Forelimb muscle (tissue), 1 donor: ENCODE data around the gene MSI2. TPM values are rescaled to one million over a fixed set of nuclear protein-coding genes. Genes with fewer than 3 reads are reported as not detected.

Experiments
- DNase-seq: peaks from one replicate; pipeline ENCODE4 v3.0.0-alpha.2; 2013; ENCODE audit warnings: low read depth
- polyA plus RNA-seq: library from polyadenylated mRNA; unstranded; fragments of 120-200 nt; gene quantifications from one replicate; pipeline ENCODE4 v1.2.1, GENCODE V29; 2013; ENCODE audit not compliant: insufficient read length

MSI2 gene
- polyA plus RNA-seq, 1 donor: 31.6 TPM

- no peak for DNase-seq
These were observed 317.8 kb downstream of the MSI2 start for GRCh38 chr17:57574040-57574513.

GRCh38 chr17:57576744-57577143 lies 320.4 kb downstream of the MSI2 start:
- no peak for DNase-seq

- DNase-seq: no peak
These were observed 321.7 kb downstream of the MSI2 start for GRCh38 chr17:57577751-57578607.

DNA sequence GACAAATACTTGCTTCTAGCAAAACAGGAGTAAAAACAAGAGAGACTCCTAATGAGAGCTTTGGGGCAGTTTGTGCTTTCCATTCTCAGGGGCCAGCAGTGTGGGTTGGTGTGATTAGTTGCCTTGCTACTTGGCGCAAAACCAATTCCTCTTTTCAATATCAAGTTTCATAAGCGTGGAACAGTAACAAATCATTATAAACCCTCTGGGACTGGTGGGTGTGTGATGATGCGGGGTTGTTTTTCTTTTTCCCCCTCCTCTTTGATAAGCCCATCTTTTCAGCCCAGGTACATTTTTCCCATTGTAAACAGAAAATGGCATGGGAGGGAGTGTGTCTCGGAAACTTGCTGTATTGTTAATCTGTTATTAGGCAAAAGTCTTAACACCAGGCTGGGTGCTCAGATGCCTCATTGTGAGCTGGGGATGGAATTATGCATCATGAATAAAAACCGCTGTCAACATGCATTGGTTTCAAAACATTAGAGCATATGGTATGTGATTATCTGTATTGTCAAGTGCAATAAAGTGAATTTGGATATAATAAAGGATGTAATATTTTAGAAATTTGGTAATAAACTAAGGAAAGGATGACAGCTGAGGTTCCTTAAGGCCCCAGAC lies 322.4 kb downstream of the MSI2 start:
- DNase-seq: no peak

DNA sequence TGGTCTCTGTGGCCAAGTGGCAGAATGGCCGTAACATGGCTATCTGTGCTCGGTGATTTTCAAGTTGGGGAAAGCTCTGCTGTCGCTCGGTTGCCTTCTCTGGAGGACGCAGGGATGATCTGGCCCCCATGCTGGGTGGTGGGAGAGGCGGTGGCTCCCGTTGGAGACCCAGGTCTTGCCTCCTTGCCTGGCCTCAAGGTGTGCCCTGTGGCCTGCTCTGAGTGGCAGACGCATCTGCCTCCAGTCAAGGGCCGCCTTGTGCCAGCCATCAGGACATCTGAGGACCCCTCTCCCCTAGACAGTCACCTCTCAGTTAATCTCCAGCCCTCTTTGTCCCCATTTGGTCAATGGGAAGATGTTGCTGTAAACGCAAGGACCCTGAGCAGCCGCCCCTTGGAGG lies 322.9 kb downstream of the MSI2 start:
- DNase-seq: no peak

DNA sequence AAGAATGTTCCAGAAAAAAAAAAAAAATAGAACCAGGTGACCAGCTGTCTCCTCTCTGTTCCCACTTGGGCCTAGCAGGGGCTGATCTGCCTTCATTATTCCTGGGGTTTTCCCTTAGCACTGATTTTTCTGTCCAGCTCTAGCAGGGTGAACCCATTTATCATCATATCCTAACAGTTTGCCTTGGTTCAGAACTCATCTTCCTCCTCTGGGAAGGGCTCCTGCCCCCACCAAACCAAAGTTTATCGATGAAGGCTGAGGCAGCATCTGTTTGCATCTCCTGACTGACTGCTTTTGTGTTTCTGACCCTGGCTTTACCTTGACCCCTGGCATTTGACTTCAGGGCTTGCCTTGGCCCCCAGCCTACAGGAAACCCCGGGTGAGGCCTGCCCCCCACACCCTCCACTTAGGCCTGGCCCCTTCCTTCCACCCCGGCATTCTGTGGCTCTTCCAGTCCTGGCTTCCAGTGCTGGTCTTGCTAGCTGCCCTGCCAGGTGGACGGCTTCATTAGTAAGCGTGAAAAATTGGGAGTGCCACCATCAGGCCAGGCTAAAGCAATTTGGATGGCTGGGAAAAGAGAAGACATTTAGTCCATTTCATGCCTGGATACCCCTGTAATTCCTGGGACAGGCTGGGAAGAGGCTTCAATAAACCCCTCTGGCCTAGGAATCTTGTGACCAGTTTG lies 323.9 kb downstream of the MSI2 start:
- DNase-seq: no peak

DNA sequence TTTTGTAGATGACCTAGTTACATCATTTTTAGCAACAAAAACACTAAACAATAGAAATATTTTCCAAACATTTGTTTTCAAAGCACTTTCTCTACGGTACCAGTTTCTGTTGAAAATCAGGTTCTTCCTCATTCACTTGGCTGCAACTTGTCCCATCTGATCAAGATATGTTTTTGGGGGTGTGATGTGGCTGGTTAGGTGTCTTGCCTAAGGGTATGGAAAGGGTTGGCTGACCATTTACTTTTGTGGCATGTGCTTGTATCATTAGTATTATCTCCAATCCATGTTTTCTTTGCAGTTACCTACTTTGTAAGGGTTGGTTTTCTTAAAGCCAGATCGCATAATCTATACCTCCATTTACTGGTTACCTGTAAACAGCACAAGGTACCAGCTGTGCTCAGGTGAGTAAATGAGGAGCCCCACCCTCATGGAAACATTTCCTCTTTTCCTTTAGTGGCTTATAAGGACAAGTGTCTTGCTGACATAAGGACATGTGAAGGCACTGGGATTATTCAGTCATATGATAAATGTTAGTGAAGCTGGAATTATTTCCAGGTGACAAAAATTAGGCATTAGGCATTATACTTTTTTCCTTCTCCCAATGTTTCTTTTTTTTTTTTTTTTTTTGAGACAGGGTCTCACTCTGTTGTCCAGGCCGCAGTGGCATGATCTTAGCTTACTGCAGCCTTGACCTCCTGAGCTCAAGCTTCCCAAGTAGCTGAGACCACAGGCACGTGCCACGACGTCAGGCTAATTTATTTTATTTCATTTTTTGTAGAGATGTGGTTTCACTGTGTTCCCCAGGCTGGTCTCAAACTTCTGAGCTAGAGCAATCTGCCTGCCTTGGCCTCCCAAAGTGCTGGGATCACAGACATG lies 326.8 kb downstream of the MSI2 start:
- no peak for DNase-seq

DNA sequence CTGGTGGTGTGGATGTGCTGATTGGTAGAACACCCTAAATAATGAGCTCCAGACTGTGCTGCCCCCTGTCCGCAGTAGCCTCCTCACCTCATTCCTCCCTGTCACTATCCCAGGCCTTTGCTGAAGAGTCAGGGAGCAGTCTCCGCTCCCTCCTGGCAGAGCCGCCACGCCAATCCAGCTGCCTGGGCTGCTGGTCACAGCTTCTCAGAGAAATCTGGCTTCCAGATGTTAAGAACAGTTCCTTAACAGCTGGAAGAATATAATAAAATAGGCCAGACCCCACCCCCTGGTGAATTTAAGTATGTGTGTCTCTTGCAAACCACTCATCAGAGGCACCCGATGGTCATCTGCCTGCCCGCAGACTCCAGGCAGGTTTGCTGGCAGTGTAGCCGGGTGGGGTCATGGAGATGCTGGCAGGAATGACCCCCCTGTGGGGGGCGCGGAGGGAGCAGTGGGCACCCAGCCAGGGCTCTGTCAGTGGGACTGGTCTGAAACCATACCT lies 327.8 kb downstream of the MSI2 start:
- DNase-seq: peak; percentile 26

- no peak for DNase-seq
These were observed 329.2 kb downstream of the MSI2 start for GRCh38 chr17:57585341-57586195.

DNA sequence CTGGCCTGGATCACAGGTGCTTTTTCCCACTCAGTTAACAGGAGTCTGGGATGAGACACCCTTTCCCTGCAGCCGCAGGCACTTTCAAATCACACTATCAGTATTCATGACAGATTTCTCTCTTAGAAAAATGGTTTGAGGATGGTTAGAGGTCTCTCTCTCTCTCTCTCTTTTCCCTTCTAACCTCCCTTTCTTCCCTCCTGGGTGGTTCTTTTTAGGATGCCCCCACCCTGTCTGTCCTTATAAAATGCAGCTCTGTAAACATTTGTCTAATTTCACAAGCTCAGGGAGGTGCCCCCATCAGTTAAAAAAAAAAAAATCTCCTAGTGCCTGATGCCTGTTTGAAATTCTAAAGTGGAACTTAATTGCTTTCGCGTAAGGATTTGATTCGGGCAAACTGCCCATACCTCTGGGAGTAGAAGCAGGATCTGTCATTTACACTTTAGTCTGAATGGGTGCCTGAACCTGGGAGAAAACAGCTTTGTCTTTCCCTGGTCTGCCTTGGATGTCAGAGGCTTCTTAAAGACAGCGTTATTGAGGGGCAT lies 329.9 kb downstream of the MSI2 start:
- no peak for DNase-seq

- no peak for DNase-seq
These were observed 330.4 kb downstream of the MSI2 start for GRCh38 chr17:57586742-57587141.

GRCh38 chr17:57587193-57587969 lies 331.1 kb downstream of the MSI2 start:
- DNase-seq: no peak

- DNase-seq: no peak
These were observed 331.8 kb downstream of the MSI2 start for GRCh38 chr17:57588086-57588485.

DNA sequence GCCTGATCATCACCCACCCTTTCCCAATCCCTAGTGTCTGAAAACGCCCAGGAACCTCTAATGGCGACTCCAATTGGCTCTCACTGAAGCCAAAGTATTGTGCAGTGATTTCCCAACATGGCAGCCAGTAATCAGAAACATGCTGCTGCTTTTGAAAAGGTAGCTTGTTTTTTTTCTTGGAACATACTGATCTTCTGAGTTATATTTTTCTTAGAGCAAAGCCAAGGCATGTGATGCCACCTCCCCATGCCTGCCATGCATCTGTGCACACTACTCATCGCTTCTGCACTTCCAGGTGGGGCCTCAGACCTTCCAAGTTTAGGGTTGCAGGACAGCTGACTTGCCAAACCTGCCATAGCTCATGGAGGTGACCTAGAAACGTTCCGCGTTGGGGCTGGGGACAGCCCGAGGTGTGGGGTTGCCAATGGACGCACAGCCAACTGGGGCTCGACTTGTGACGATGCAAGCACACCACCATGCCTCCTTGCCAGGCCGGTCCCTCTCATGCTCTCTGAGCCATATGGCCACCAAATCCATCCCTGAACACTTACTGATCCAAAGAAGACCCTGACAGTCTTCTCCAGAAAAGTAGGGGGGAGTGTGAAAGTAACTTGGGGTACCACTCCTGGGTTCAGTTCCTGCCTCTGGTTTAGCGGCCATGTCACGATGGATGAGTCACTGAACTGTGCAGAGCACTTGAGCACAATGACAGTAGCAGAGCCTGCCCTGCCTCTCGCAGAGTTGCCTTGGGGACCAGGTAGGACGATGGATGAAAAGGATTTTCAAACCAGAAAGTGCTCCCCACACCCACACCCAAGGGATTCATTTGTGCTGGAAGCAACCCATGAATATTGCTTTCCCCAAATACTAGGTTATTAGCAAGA lies 333.1 kb downstream of the MSI2 start:
- DNase-seq: no peak

- DNase-seq: no peak
These were observed 337.6 kb downstream of the MSI2 start for GRCh38 chr17:57593739-57594462.

- DNase-seq: no peak
These were observed 338.4 kb downstream of the MSI2 start for GRCh38 chr17:57594767-57595166.

- DNase-seq: no peak
These were observed 339.1 kb downstream of the MSI2 start for GRCh38 chr17:57595426-57595825.
